Activated CD8-positive, alpha-beta T cell treated with anti-CD3 and anti-CD28 coated beads for 36 hours (primary cell): ENCODE data around the gene TAB2. TPM values are rescaled to one million over a fixed set of nuclear protein-coding genes. Genes with fewer than 3 reads are reported as not detected.

ENCODE experiments used
- ATAC-seq: fragments of 200-7000 bp; cut with Tn5 transposase; one replicate; pipeline ENCODE4 v1.10.0; 2021; ENCODE audit warnings: mild to moderate bottlenecking, moderate library complexity
- CTCF ChIA-PET: fragments of 350-600 bp; sonication (Branson Sonifier 250); formaldehyde crosslinking; loops from one replicate; lab custom pipeline; 2021; ENCODE audit warnings: antibody characterized with exemption; lab: Charles Lee
- POLR2A ChIA-PET: fragments of 350-600 bp; sonication (Branson Sonifier 250); formaldehyde crosslinking; loops from one replicate; lab custom pipeline; 2021; ENCODE audit warnings: antibody characterized with exemption; lab: Charles Lee
- DNase-seq: peaks from one replicate; pipeline ENCODE4 v3.0.0-alpha.2; 2020
- H3K27ac Mint-ChIP-seq: one replicate; pipeline ENCODE4 v1.8.0; 2021; ENCODE audit warnings: mild to moderate bottlenecking, mixed read lengths
- H3K27me3 Mint-ChIP-seq: one replicate; pipeline ENCODE4 v1.8.0; 2021; ENCODE audit warnings: mixed read lengths
- H3K36me3 Mint-ChIP-seq: one replicate; pipeline ENCODE4 v1.8.0; 2021; ENCODE audit warnings: low read depth, mixed read lengths
- H3K4me1 Mint-ChIP-seq: one replicate; pipeline ENCODE4 v1.8.0; 2021; ENCODE audit warnings: low read depth, mixed read lengths
- H3K4me3 Mint-ChIP-seq: one replicate; pipeline ENCODE4 v1.8.0; 2021; ENCODE audit warnings: mild to moderate bottlenecking, moderate library complexity, mixed read lengths
- H3K9me3 Mint-ChIP-seq: one replicate; pipeline ENCODE4 v1.8.0; 2021; ENCODE audit warnings: mixed read lengths
- CTCF ChIP-seq: fragments of 200-600 bp; IDR thresholded peaks from one replicate; pipeline ENCODE4 v1.8.0; 2022; ENCODE audit warnings: antibody characterized with exemption, mild to moderate bottlenecking
- intact Hi-C: fragments of 100-400 bp; cut with micrococcal nuclease; formaldehyde crosslinking; loops from one replicate; pipeline ENCODE4 v1.10.0; 2022
- total RNA-seq, 2 experiments: library from RNA; stranded (reverse); gene quantifications; one replicate each; pipeline ENCODE4 v1.2.3, GENCODE V29; 2021

Gene TAB2
- total RNA-seq, 2 experiments from 2014 or later, result 64.8 to 69.1 TPM

- POLR2A ChIA-PET, result no interaction called here
Observed at GRCh38 chr6:149313861-149314260, 3.7 kb upstream of the TAB2 start.

GRCh38 chr6:149314325-149314905 lies 3.1 kb upstream of the TAB2 start:
- DNase-seq (no peak), ATAC-seq (no peak)
- intact Hi-C loops, result no loop called here
- Mint-ChIP-seq H3K36me3 (peaks cover 11% of the 10 kb centered on the region), H3K27me3 (no peaks in the 10 kb centered on the region), H3K4me3 (no peak overlapping the region), H3K4me1 (peaks cover 14% of the 10 kb centered on the region), H3K9me3 (no peaks in the 10 kb centered on the region), H3K27ac (no peak overlapping the region)
- ChIA-PET CTCF (interaction anchor here (1.5 kb wide), 1 partner anchor 14 kb away, joined by 3 read pairs; no protein-coding TSS in a partner anchor), POLR2A (interaction anchor here (0.6 to 1.5 kb wide), 2 partner anchors 8 to 140 kb away, joined by 3 to 5 read pairs; no protein-coding TSS in a partner anchor)
- TF ChIP-seq CTCF, result no peak

More at GRCh38 chr6:149313861-149314260, 3.7 kb upstream of the TAB2 start:
- H3K27ac Mint-ChIP-seq, result no peak overlapping the region
- no peaks in the 10 kb centered on the region for H3K27me3 Mint-ChIP-seq
- no peak overlapping the region for H3K4me3 Mint-ChIP-seq
- intact Hi-C loops, result no loop called here
- H3K9me3 Mint-ChIP-seq, result no peaks in the 10 kb centered on the region
- no peak for DNase-seq
- CTCF ChIA-PET, result interaction anchor here (1.5 kb wide), 1 partner anchor 13 kb away, joined by 3 read pairs; no protein-coding TSS in a partner anchor
- peaks cover 5% of the 10 kb centered on the region for H3K36me3 Mint-ChIP-seq
- H3K4me1 Mint-ChIP-seq, result peaks cover 14% of the 10 kb centered on the region
- ATAC-seq, result no peak
- TF ChIP-seq CTCF, result no peak

- no peak for ATAC-seq
- POLR2A ChIA-PET, result interaction anchor here (0.5 to 5.2 kb wide), 21 partner anchors 10 to 1008 kb away, joined by 3 to 18 read pairs (median 3); partner anchors contain the start of gene PPIL4
Observed at GRCh38 chr6:149316108-149316727, 1.3 kb upstream of the TAB2 start.

GRCh38 chr6:149316740-149317643 lies 520 bp upstream of the TAB2 start:
- peak overlapping the region; percentile 98 for H3K27ac Mint-ChIP-seq
- H3K36me3 Mint-ChIP-seq, result peaks cover 22% of the 10 kb centered on the region
- ATAC-seq, result peak; percentile 60
- TF ChIP-seq CTCF, result no peak
- H3K4me1 Mint-ChIP-seq, result peaks cover 26% of the 10 kb centered on the region
- ChIA-PET POLR2A (interaction anchor here (0.5 to 5.2 kb wide), 25 partner anchors 18 to 1008 kb away, joined by 3 to 18 read pairs (median 3); partner anchors contain the start of gene PPIL4), CTCF (interaction anchor here (1.0 to 1.5 kb wide), 7 partner anchors 8 to 234 kb away, joined by 3 to 5 read pairs (median 3); no protein-coding TSS in a partner anchor)
- H3K27me3 Mint-ChIP-seq, result no peaks in the 10 kb centered on the region
- DNase-seq, result peak; percentile 91
- H3K4me3 Mint-ChIP-seq, result peak overlapping the region; percentile 93
- no peaks in the 10 kb centered on the region for H3K9me3 Mint-ChIP-seq
- intact Hi-C loops, result loop anchor here (5.0 kb wide), 2 partner anchors 45 to 235 kb away; no protein-coding TSS in a partner anchor

More at GRCh38 chr6:149316108-149316727, 1.3 kb upstream of the TAB2 start:
- Mint-ChIP-seq H3K9me3 (no peaks in the 10 kb centered on the region), H3K27me3 (no peaks in the 10 kb centered on the region), H3K4me3 (peak overlapping the region; percentile 93), H3K36me3 (peaks cover 18% of the 10 kb centered on the region), H3K27ac (peak overlapping the region; percentile 93), H3K4me1 (peaks cover 21% of the 10 kb centered on the region)
- CTCF ChIA-PET, result interaction anchor here (1.0 to 1.5 kb wide), 7 partner anchors 9 to 150 kb away, joined by 3 to 4 read pairs (median 3); no protein-coding TSS in a partner anchor
- intact Hi-C loops, result loop anchor here (5.0 kb wide), 2 partner anchors 44 to 234 kb away; no protein-coding TSS in a partner anchor
- no peak for DNase-seq
- TF ChIP-seq CTCF, result no peak
